ENCODE results near the gene SLC25A4. TPM values are rescaled to one million over a fixed set of nuclear protein-coding genes. Genes with fewer than 3 reads are reported as not detected.
"Not testable (repeated sequence)": the region's sequence is repeated elsewhere in the genome, so short reads cannot be mapped to it uniquely, and the experiment has no call there.

The SLC25A4 gene
- total RNA-seq, 2 donors from 2014 or later, result 6.2 to 11.5 TPM

GRCh38 chr4:185110375-185110823 lies 32.7 kb upstream of the SLC25A4 start:
- no peak overlapping the region for H3K27ac Mint-ChIP-seq
- no peaks in the 10 kb centered on the region for H3K36me3 Mint-ChIP-seq (ENCODE audit: low read depth)
- H3K4me3 Mint-ChIP-seq, result no peak overlapping the region
- no peaks in the 10 kb centered on the region for H3K9me3 Mint-ChIP-seq
- H3K27me3 Mint-ChIP-seq, result peaks cover 7% of the 10 kb centered on the region
- no peak for ATAC-seq (replicated peaks)
- H3K4me1 Mint-ChIP-seq, result no peaks in the 10 kb centered on the region

GRCh38 chr4:185112104-185112503 lies 31.0 kb upstream of the SLC25A4 start:
- no peak overlapping the region for H3K4me3 Mint-ChIP-seq
- ATAC-seq (replicated peaks), result peak; percentile 60
- no peaks in the 10 kb centered on the region for H3K4me1 Mint-ChIP-seq
- no peak overlapping the region for H3K27ac Mint-ChIP-seq
- H3K27me3 Mint-ChIP-seq, result peaks cover 3% of the 10 kb centered on the region
- H3K9me3 Mint-ChIP-seq, result no peaks in the 10 kb centered on the region
- H3K36me3 Mint-ChIP-seq (ENCODE audit: low read depth), result no peaks in the 10 kb centered on the region

- no peak overlapping the region for H3K4me3 Mint-ChIP-seq
- H3K9me3 Mint-ChIP-seq, result no peaks in the 10 kb centered on the region
- H3K36me3 Mint-ChIP-seq (ENCODE audit: low read depth), result no peaks in the 10 kb centered on the region
- no peak for ATAC-seq (replicated peaks)
- H3K4me1 Mint-ChIP-seq, result no peaks in the 10 kb centered on the region
- no peak overlapping the region for H3K27ac Mint-ChIP-seq
- H3K27me3 Mint-ChIP-seq, result peaks cover 3% of the 10 kb centered on the region
Observed at GRCh38 chr4:185113340-185113739, 29.7 kb upstream of the SLC25A4 start.

DNA sequence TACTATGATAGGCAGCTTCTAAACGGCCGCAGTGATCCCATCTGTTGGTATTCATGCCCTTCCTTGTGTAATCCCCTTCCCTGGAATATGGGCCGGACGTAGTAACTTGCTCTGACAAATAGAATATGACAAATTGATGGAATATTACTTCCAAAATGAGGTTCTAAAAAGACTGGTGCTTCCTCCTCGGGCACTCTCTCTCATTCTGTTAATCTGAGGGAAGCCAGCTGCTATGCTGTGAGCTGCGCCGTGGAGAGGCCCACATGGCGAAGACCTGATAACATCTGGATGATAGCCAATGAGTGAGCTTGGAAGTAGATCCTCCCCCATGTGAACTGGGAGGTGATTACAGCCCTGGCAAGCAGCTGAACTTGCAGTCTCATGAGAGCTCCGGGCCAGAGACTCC lies 27.2 kb upstream of the SLC25A4 start:
- H3K27ac Mint-ChIP-seq, result no peak overlapping the region
- ATAC-seq (replicated peaks), result no peak
- no peaks in the 10 kb centered on the region for H3K9me3 Mint-ChIP-seq
- H3K4me3 Mint-ChIP-seq, result no peak overlapping the region
- no peaks in the 10 kb centered on the region for H3K36me3 Mint-ChIP-seq (ENCODE audit: low read depth)
- peaks cover 3% of the 10 kb centered on the region for H3K27me3 Mint-ChIP-seq
- H3K4me1 Mint-ChIP-seq, result no peaks in the 10 kb centered on the region

GRCh38 chr4:185117300-185117934 lies 25.6 kb upstream of the SLC25A4 start:
- H3K4me1 Mint-ChIP-seq, result no peaks in the 10 kb centered on the region
- H3K4me3 Mint-ChIP-seq, result no peak overlapping the region
- ATAC-seq (replicated peaks), result no peak
- H3K27ac Mint-ChIP-seq, result no peak overlapping the region
- H3K36me3 Mint-ChIP-seq (ENCODE audit: low read depth), result no peaks in the 10 kb centered on the region
- H3K27me3 Mint-ChIP-seq, result peaks cover 10% of the 10 kb centered on the region
- no peaks in the 10 kb centered on the region for H3K9me3 Mint-ChIP-seq

- Mint-ChIP-seq H3K4me3 (no peak overlapping the region), H3K36me3 (ENCODE audit: low read depth) (no peaks in the 10 kb centered on the region), H3K4me1 (peaks cover 6% of the 10 kb centered on the region), H3K9me3 (no peaks in the 10 kb centered on the region), H3K27me3 (peaks cover 17% of the 10 kb centered on the region), H3K27ac (no peak overlapping the region)
- ATAC-seq (replicated peaks), result no peak
Observed at GRCh38 chr4:185118876-185119275, 24.2 kb upstream of the SLC25A4 start.

- H3K36me3 Mint-ChIP-seq (ENCODE audit: low read depth); H3K27ac Mint-ChIP-seq; H3K9me3 Mint-ChIP-seq; H3K4me3 Mint-ChIP-seq; ATAC-seq (replicated peaks); H3K4me1 Mint-ChIP-seq: not testable (repeated sequence)
- peaks cover 19% of the 10 kb centered on the region for H3K27me3 Mint-ChIP-seq
Observed at GRCh38 chr4:185119467-185119866, 23.6 kb upstream of the SLC25A4 start.

DNA sequence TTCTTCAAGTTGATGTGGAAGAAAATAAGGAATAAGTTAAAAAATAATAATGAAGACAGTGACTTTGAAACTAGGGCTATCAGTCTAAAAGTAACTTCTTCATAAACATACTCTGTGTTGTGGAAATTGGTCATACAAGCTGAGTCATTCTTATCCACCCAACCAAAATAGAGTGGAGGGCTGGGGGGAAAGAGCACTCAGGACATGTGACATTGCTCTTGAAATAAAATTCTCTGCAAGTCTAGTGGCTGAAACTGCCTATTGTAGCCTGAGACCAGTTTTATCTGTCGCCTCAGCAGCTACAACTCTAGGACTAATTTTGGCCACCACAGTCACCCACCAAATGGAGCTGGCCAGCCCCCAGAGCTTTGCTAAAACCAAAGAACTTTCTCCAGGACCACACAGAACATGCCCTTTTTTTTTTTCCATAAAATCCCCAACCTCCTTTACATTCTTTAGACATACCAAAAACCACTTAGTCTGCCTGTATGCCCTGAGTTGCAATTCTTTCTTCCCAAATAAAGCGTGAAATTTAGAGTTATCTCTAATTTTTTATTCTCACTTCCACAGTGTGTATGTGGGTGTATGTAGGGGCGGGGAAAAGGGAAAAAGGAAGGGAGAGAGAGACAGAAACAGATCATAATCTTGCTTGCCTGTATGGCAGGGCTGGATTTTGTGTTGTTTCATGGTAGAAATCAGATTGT lies 23.0 kb upstream of the SLC25A4 start:
- Mint-ChIP-seq H3K4me1 (peaks cover 6% of the 10 kb centered on the region), H3K27me3 (peaks cover 22% of the 10 kb centered on the region), H3K27ac (no peak overlapping the region), H3K9me3 (no peaks in the 10 kb centered on the region), H3K36me3 (ENCODE audit: low read depth) (no peaks in the 10 kb centered on the region), H3K4me3 (no peak overlapping the region)
- ATAC-seq (replicated peaks), result no peak

DNA sequence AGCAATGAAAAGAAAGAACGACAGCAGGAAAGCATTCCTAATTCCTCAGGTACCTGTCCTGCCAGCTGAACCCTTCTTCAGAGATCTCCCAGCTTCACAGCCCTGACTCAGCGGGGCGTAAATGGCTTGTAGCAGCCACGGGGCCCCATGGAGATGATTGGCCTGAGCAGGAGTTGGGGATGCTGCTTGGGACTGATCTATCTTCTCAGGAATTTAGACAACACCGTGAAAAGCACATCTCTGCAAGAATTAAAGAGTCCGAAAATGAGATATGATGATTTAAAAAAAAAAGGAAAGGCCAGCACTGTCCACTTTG lies 22.5 kb upstream of the SLC25A4 start:
- no peak overlapping the region for H3K4me3 Mint-ChIP-seq
- no peak overlapping the region for H3K27ac Mint-ChIP-seq
- H3K4me1 Mint-ChIP-seq, result peaks cover 6% of the 10 kb centered on the region
- ATAC-seq (replicated peaks), result no peak
- peaks cover 25% of the 10 kb centered on the region for H3K27me3 Mint-ChIP-seq
- H3K36me3 Mint-ChIP-seq (ENCODE audit: low read depth), result no peaks in the 10 kb centered on the region
- H3K9me3 Mint-ChIP-seq, result no peaks in the 10 kb centered on the region

DNA sequence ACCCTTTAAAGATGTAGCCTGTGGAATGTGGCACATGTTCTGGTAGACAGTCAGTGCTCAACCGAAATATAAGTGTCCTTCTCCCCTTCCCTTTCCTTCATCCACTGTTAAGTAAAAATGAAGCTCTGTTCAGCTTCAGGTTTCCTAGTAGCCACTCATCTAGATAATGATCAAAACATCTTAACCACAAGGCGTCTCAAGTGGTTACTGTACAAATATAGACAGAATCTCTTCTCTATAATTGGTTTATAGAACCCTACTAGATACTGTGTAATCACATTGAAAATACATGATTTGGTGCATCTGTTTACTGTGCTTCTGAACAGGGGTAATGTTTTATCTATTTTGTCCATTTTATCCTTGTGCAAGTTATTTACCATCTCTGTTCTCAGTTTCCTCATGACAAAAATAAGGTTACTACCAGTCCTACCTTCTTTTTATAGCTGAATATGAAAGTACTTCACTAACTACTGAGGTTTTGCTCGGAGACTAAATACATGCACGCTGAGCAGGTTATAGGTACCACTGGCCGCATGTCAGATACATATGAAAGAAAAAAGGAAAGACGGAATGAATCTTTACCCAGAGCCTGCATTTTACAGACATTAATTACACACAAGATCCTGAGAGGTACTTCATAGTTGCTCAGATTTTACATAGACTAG lies 20.3 kb upstream of the SLC25A4 start:
- no peaks in the 10 kb centered on the region for H3K9me3 Mint-ChIP-seq
- peaks cover 29% of the 10 kb centered on the region for H3K27me3 Mint-ChIP-seq
- H3K4me1 Mint-ChIP-seq, result peaks cover 6% of the 10 kb centered on the region
- H3K27ac Mint-ChIP-seq, result no peak overlapping the region
- no peak for ATAC-seq (replicated peaks)
- no peak overlapping the region for H3K4me3 Mint-ChIP-seq
- no peaks in the 10 kb centered on the region for H3K36me3 Mint-ChIP-seq (ENCODE audit: low read depth)

- no peak for ATAC-seq (replicated peaks)
- Mint-ChIP-seq H3K27ac (no peak overlapping the region), H3K4me1 (peaks cover 6% of the 10 kb centered on the region), H3K36me3 (ENCODE audit: low read depth) (no peaks in the 10 kb centered on the region), H3K4me3 (no peak overlapping the region), H3K27me3 (peaks cover 32% of the 10 kb centered on the region), H3K9me3 (no peaks in the 10 kb centered on the region)
Observed at GRCh38 chr4:185124006-185124405, 19.1 kb upstream of the SLC25A4 start.

GRCh38 chr4:185127021-185127925 lies 15.8 kb upstream of the SLC25A4 start:
- Mint-ChIP-seq H3K27me3 (peaks cover 38% of the 10 kb centered on the region), H3K4me3 (peak overlapping the region; percentile 64), H3K36me3 (ENCODE audit: low read depth) (no peaks in the 10 kb centered on the region), H3K27ac (no peak overlapping the region), H3K4me1 (peaks cover 6% of the 10 kb centered on the region), H3K9me3 (no peaks in the 10 kb centered on the region)
- ATAC-seq (replicated peaks), result peak; percentile 13

GRCh38 chr4:185128272-185129119 lies 14.6 kb upstream of the SLC25A4 start:
- H3K36me3 Mint-ChIP-seq (ENCODE audit: low read depth), result no peaks in the 10 kb centered on the region

More at GRCh38 chr4:185128272-185129119, 14.6 kb upstream of the SLC25A4 start:
- ATAC-seq (replicated peaks), result peak; percentile 64
- Mint-ChIP-seq H3K27ac (no peak overlapping the region), H3K27me3 (peaks cover 27% of the 10 kb centered on the region), H3K4me1 (no peaks in the 10 kb centered on the region), H3K9me3 (no peaks in the 10 kb centered on the region), H3K4me3 (peak overlapping the region; percentile 64)
